Stimulated activated CD4-positive, alpha-beta T cell treated with anti-CD3 and anti-CD28 coated beads, TNF-alpha, amount 100 ng/mL, for 1 hour (primary cell): ENCODE data around the gene CCDC83.
"Not testable (repeated sequence)": the region's sequence is repeated elsewhere in the genome, so short reads cannot be mapped to it uniquely, and the experiment has no call there.

Source experiments
- DNase-seq, 3 donors: peaks; one replicate each; pipeline ENCODE4 v3.0.0-alpha.2; 2020; ENCODE audit warnings: low read depth in 3 of 3, low spot score in 1 of 3

Gene CCDC83

GRCh38 chr11:85886089-85887056 is 31.2 kb downstream of the CCDC83 start:
- DNase-seq, result no peak

- no peak for DNase-seq
Observed at GRCh38 chr11:85889108-85889507, 33.9 kb downstream of the CCDC83 start.

GRCh38 chr11:85889676-85890579 is 34.7 kb downstream of the CCDC83 start:
- DNase-seq, result no peak

GRCh38 chr11:85893395-85893794 is 38.2 kb downstream of the CCDC83 start:
- DNase-seq, result no peak

GRCh38 chr11:85896876-85897275 is 41.7 kb downstream of the CCDC83 start:
- no peak for DNase-seq

- no peak for DNase-seq
Observed at GRCh38 chr11:85898456-85898855, 43.3 kb downstream of the CCDC83 start.

- no peak for DNase-seq
Observed at GRCh38 chr11:85902353-85902752, 47.2 kb downstream of the CCDC83 start.

GRCh38 chr11:85903406-85903805 is 48.2 kb downstream of the CCDC83 start:
- DNase-seq, result no peak

GRCh38 chr11:85903811-85904210 is 48.6 kb downstream of the CCDC83 start:
- no peak for DNase-seq

DNA sequence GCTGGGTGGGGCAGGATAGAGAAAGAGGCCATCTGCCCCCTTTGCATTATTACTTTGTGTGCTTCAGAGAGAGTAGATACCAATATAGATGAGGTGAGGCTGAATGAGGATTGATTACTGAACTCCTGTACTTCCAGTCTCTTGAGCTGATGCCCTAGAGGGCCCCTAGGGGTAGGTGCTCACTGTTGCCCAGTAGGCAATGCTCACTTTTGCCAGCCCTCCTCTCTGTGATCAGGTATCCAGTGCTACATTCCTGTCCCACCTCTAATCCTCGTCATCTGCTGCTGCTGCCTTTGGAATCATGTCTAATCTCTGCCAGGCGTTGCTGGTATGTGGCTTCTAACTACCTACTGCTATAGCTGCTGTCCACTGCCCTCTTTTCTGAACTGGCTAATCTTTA is 57.2 kb downstream of the CCDC83 start:
- DNase-seq, result no peak

DNA sequence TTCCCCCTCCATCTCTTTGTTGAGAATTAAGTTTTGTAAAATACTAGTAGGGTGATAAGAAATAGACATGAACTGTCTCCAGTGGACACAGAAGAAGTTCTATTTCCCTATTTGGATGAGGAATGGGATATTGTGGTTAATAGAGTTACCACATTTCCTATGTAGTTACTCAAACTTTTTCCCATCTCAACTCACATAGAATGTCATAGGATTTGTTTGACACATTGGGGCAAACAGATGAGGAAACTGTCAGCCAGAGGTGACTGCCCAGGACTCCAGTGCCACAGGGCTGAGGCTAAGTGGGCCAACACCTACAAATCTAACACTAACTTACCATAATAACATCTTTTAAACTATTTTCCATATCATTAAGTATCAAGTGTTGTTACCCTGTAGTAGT is 58.3 kb downstream of the CCDC83 start:
- no peak for DNase-seq

DNA sequence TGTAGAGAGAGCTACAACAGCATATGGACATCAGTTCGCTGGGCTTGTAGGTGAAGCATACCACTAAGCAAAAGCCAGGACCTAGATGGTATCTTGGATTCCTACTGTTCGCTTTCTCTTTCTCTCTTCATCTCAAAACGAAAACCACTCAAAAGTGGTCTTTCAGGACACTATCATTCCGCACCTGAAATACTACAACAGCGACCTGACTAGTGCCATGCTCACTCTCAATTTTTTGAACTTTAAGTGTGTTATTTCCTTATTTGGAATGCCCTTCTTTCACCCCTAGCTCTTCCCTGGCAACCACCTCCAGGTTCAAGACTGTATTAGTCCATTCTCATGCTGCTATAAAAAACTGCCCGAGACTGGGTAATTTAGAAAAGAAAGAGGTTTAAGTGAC is 59.2 kb downstream of the CCDC83 start:
- DNase-seq, result no peak

GRCh38 chr11:85918910-85919794 is 64.0 kb downstream of the CCDC83 start:
- DNase-seq, result no peak

DNA sequence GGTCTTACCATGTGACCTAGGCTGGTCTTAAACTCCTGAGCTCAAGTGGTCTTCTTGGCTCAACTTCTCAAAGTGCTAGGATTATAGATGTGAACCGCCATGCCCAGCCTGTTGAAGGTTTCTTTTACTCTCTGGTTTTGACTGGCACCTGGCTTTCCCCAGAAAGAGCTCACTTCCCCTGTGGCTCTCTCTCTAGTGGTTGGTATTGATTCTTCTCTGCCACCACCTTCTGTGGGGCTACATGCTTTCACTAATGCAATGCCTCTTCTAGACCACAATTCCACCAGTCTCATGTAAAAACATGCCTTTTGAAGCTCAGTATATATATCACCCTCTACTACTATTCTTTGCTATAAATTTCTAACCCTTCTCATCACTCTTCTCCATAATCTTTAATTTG is 67.2 kb downstream of the CCDC83 start:
- DNase-seq, result no peak

DNA sequence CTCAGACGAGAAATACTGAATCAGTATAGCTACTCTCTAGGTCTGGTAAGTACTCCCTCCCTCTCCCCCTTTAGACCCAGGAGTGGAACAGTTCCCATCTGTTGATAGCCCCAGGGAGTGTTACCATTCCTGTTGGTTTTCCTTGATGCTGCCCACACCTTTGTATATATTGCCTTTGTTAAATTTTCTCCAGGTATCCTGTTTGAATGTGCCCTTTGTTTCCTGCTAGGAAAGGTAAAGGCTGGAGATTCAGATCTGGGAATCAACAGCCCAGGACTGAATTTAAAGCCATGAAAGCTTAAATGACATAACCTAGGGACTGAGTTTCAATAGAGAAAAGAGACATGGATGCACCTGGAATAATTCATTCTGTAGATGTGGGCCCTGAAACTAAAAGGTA is 68.3 kb downstream of the CCDC83 start:
- no peak for DNase-seq

GRCh38 chr11:85926653-85927214 is 71.6 kb downstream of the CCDC83 start:
- DNase-seq, result not testable (repeated sequence)

- no peak for DNase-seq
Observed at GRCh38 chr11:85930879-85931366, 75.7 kb downstream of the CCDC83 start.

DNA sequence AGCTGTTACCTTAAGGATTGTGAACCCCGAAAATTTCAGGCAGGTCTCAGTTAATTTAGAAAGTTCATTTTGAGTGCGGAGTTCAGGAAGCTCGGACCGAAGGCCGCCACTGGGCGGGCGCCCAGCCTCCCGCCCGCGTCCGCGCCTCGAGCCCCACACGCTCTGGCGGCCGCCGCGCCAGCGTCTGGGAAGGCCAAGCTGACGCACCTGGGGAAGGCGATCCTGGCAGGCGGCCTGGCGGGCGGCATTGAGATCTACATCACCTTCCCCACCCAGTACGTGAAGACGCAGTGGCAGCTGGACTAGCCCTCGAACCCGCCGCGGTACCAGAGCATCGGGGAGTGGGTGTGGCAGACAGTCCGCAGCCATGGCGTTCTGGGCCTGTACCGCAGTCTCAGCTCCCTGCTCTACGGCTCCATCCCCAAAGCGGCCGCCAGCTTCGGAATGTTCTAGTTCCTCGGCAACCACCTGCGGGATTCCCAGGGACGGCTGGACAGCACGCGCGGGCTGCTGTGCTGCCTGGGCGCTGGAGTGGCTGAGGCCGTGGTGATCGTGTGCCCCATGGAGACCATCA is 79.5 kb downstream of the CCDC83 start:
- no peak for DNase-seq

GRCh38 chr11:85935751-85936150 is 80.6 kb downstream of the CCDC83 start:
- no peak for DNase-seq

DNA sequence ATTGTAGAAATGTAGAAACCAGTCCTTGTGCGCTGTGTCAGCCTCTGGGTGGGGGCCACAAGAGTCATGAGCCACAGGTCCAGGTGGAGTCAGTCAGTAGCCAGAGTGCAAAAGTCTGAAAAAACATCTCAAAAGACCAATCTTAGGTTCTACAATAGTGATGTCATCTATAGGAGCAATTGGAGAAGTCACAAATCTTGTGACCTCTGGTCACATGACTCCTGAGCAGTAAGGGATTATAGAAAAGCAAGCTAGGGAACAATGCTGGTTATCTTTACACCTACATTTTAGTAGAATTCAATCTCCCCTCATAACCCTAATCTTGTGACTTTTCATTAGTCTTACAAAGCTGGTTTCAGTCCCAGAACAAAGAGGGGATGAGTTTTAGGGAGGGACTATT is 82.7 kb downstream of the CCDC83 start:
- DNase-seq, result no peak
